ENCODE data around the gene ZNF462.

DNA sequence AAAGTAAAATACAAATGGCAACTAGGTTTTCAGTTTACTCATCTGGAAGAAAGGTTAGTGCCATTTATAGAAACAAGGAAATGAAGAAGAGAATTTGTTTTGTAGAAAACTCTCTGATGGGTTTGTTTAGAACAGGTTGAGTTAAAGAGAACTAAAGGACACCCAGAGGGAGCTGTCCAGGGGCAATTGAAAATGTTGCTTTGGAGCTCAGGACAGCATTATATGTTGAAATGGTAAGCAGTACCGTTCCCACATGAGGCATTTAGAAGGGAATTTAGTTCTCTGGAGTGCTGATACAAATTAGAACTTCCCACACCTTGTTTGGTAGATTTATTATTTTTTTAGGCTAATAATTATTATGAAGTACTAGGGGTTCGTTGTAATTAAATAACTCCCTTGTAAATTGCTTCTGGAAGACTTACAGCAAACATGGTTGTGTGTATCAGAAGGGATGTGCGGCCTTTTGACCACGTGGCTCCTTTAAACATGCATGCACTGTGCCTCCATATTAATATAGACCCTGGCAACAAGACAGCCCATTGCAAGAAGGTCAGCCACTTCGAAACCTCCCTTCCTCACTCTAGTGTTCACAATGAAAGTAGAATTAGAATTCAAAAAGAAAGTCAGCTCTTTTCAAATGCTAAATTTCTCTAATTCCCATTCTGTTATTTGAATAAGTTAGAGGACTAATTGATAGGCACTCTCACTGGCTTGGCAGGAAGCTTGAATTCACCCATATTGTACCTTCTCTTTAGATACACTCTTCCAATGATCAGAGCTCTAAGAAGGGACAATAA is 71.7 kb downstream of the ZNF462 start:
- TF ChIP-seq SUZ12 (IDR thresholded peaks at IDR 0.05; ENCODE audit: extremely low read depth, insufficient read depth, insufficient read length) (no peak), ZNF274 (IDR thresholded peaks at IDR 0.05; ENCODE audit: low read depth, low read length) (no peak), YY1 (IDR thresholded peaks at IDR 0.05; ENCODE audit: insufficient read depth, insufficient read length) (no peak)
